Right atrium auricular region (tissue), 2 donors: Measurements from ENCODE around the gene ADAR. TPM values are rescaled to one million over a fixed set of nuclear protein-coding genes. Genes with fewer than 3 reads are reported as not detected.

Experiments
- DNase-seq: peaks from one replicate; pipeline ENCODE4 v3.0.0-alpha.2; 2019; ENCODE audit warnings: low spot score
- H3K27ac ChIP-seq, 2 donors: fragments of 200-600 bp; sonication (generic); 1 replicate in 1 of 2; 2 replicates in 1 of 2; pipeline ENCODE4 v1.5.1; 2016 to 2019
- H3K27me3 ChIP-seq, 2 donors: fragments of 200-600 bp; sonication (generic); one replicate each; pipeline versions ENCODE4 v1.5.1 to v1.6.0; 2017 to 2019
- H3K36me3 ChIP-seq: fragments of 200-600 bp; sonication (generic); one replicate; pipeline ENCODE4 v1.5.1; 2016
- H3K4me1 ChIP-seq, 2 donors: fragments of 200-600 bp; sonication (generic); one replicate each; pipeline versions ENCODE4 v1.5.1 to v1.6.0; 2017 to 2019
- H3K4me3 ChIP-seq, 2 donors: fragments of 200-600 bp; sonication (generic); 1 replicate in 1 of 2; 2 replicates in 1 of 2; pipeline ENCODE4 v1.5.1; 2017 to 2019; ENCODE audit warnings: mild to moderate bottlenecking in 1 of 2, moderate library complexity in 1 of 2
- H3K9me3 ChIP-seq, 2 donors: fragments of 200-600 bp; sonication (generic); one replicate each; pipeline ENCODE4 v1.5.1; 2019
- total RNA-seq, 2 donors: library from RNA; depleted of rRNA; stranded (reverse); fragments of >200 nt; gene quantifications; one replicate each; pipeline ENCODE4 v1.1.0, GENCODE V29; 2016
- TF ChIP-seq, protein P1 (sequence below), 2 donors: fragments of 200-600 bp; sonication (generic); IDR thresholded peaks; one replicate each; pipeline ENCODE4 v1.5.1; 2019; ENCODE audit warnings: antibody characterized with exemption in 2 of 2

Gene ADAR
- total RNA-seq, 2 donors from 2014 or later, result 39.3 to 51.9 TPM

- no peak for DNase-seq
- H3K36me3 ChIP-seq, result no peaks in the 10 kb centered on the region
- H3K9me3 ChIP-seq, result no peaks in the 10 kb centered on the region
- TF ChIP-seq, protein P1, sequence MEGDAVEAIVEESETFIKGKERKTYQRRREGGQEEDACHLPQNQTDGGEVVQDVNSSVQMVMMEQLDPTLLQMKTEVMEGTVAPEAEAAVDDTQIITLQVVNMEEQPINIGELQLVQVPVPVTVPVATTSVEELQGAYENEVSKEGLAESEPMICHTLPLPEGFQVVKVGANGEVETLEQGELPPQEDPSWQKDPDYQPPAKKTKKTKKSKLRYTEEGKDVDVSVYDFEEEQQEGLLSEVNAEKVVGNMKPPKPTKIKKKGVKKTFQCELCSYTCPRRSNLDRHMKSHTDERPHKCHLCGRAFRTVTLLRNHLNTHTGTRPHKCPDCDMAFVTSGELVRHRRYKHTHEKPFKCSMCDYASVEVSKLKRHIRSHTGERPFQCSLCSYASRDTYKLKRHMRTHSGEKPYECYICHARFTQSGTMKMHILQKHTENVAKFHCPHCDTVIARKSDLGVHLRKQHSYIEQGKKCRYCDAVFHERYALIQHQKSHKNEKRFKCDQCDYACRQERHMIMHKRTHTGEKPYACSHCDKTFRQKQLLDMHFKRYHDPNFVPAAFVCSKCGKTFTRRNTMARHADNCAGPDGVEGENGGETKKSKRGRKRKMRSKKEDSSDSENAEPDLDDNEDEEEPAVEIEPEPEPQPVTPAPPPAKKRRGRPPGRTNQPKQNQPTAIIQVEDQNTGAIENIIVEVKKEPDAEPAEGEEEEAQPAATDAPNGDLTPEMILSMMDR (IDR thresholded peaks at IDR 0.05), result peak in 1 of 2 donors; percentile 47
- no peaks in the 10 kb centered on the region for H3K27me3 ChIP-seq
- H3K4me3 ChIP-seq, result no peak overlapping the region
- H3K27ac ChIP-seq, result no peak overlapping the region
- no peaks in the 10 kb centered on the region for H3K4me1 ChIP-seq
These were observed 73.8 kb downstream of the ADAR start for GRCh38 chr1:154533952-154534844.

Other genes with a start within 250 kb of the ADAR start
- gene IL6R, start 202.8 kb downstream of the ADAR start, total RNA-seq, result 10 to 100 TPM; 11.8 to 21.8 TPM
- 1 to 10 TPM in 1 of 2 donors, under 1 TPM in 1; 0.85 to 1.8 TPM for gene TDRD10, start 106.0 kb downstream of the ADAR start, total RNA-seq
- gene SHE, start 105.8 kb downstream of the ADAR start, total RNA-seq, result 10 to 100 TPM; 10.8 to 19.9 TPM
- gene UBE2Q1, start 49.5 kb downstream of the ADAR start, total RNA-seq, result 10 to 100 TPM; 18.5 to 26.3 TPM
- gene CHRNB2, start 40.4 kb downstream of the ADAR start, total RNA-seq, result under 1 TPM in 1 of 2 donors, not detected in 1; 0.24 TPM